ENCODE measurements around the gene TOLLIP.

- no peak for TF ChIP-seq POLR2A (conservative IDR thresholded peaks at IDR 0.05)
- TF ChIP-seq CREB3 (tag; conservative IDR thresholded peaks at IDR 0.05; ENCODE audit: low read depth): no peak
- no peak for TF ChIP-seq CTCF (IDR thresholded peaks at IDR 0.05 in 2 of 3, conservative IDR thresholded peaks at IDR 0.05 in 1 of 3; ENCODE audit: insufficient read depth in 2 of 3, low read depth in 1 of 3, low read length in 3 of 3)
Measured at GRCh38 chr11:1281326-1281973, 28.0 kb downstream of the TOLLIP start.

All from K562 (cell line).